G401 (cell line): ENCODE measurements around the gene IGFBP7. TPM values are rescaled to one million over a fixed set of nuclear protein-coding genes. Genes with fewer than 3 reads are reported as not detected.

Source experiments
- DNase-seq: peaks from one replicate; pipeline ENCODE4 v3.0.0-alpha.2; 2015; ENCODE audit warnings: low spot score
- in situ Hi-C: cut with HindIII; loops from 2 replicates; pipeline ENCODE4 v1.10.0; 2016; ENCODE audit warnings: low sequenced_read_pairs, mixed read lengths
- total RNA-seq: library from RNA; depleted of rRNA; stranded (reverse); fragments of >200 nt; shearing (Covaris generic); gene quantifications from 2 replicates; pipeline ENCODE4 v1.2.3, GENCODE V29; 2014

Gene IGFBP7
- total RNA-seq, 1 experiment from 2014 or later, result 11.1 TPM

GRCh38 chr4:57100979-57101651 is 9.1 kb downstream of the IGFBP7 start:
- no peak for DNase-seq
- in situ Hi-C loops, result no loop called here

GRCh38 chr4:57099363-57099762 is 10.8 kb downstream of the IGFBP7 start:
- no peak for DNase-seq
- in situ Hi-C loops, result no loop called here

- DNase-seq, result no peak
- in situ Hi-C loops, result no loop called here
Observed at GRCh38 chr4:57098941-57099340, 11.2 kb downstream of the IGFBP7 start.

- in situ Hi-C loops, result no loop called here
- no peak for DNase-seq
Observed at GRCh38 chr4:57098415-57098814, 11.8 kb downstream of the IGFBP7 start.

GRCh38 chr4:57097711-57098110 is 12.5 kb downstream of the IGFBP7 start:
- in situ Hi-C loops, result no loop called here
- no peak for DNase-seq

GRCh38 chr4:57095956-57096355 is 14.2 kb downstream of the IGFBP7 start:
- in situ Hi-C loops, result no loop called here
- no peak for DNase-seq

- no peak for DNase-seq
- in situ Hi-C loops, result no loop called here
Observed at GRCh38 chr4:57095245-57095644, 14.9 kb downstream of the IGFBP7 start.

GRCh38 chr4:57094832-57095223 is 15.4 kb downstream of the IGFBP7 start:
- in situ Hi-C loops, result no loop called here
- no peak for DNase-seq

GRCh38 chr4:57093845-57094831 is 16.0 kb downstream of the IGFBP7 start:
- DNase-seq, result no peak
- in situ Hi-C loops, result no loop called here

- no peak for DNase-seq
- in situ Hi-C loops, result no loop called here
Observed at GRCh38 chr4:57091657-57092162, 18.5 kb downstream of the IGFBP7 start.

- in situ Hi-C loops, result no loop called here
- DNase-seq, result no peak
Observed at GRCh38 chr4:57090079-57090478, 20.1 kb downstream of the IGFBP7 start.

- in situ Hi-C loops, result no loop called here
Observed at GRCh38 chr4:57089549-57089948, 20.6 kb downstream of the IGFBP7 start.

GRCh38 chr4:57086031-57086723 is 24.0 kb downstream of the IGFBP7 start:
- in situ Hi-C loops, result no loop called here
- DNase-seq, result no peak

More at GRCh38 chr4:57089549-57089948, 20.6 kb downstream of the IGFBP7 start:
- no peak for DNase-seq

- in situ Hi-C loops, result no loop called here
- no peak for DNase-seq
Observed at GRCh38 chr4:57085278-57085677, 24.9 kb downstream of the IGFBP7 start.

GRCh38 chr4:57084360-57084759 is 25.8 kb downstream of the IGFBP7 start:
- in situ Hi-C loops, result no loop called here
- DNase-seq, result no peak

- in situ Hi-C loops, result no loop called here
- no peak for DNase-seq
Observed at GRCh38 chr4:57083090-57083489, 27.1 kb downstream of the IGFBP7 start.

- no peak for DNase-seq
- in situ Hi-C loops, result no loop called here
Observed at GRCh38 chr4:57081651-57082621, 28.2 kb downstream of the IGFBP7 start.

- in situ Hi-C loops, result no loop called here
- no peak for DNase-seq
Observed at GRCh38 chr4:57080781-57081650, 29.2 kb downstream of the IGFBP7 start.
